ENCODE data around the gene HGFAC. TPM values are rescaled to one million over a fixed set of nuclear protein-coding genes. Genes with fewer than 3 reads are reported as not detected.

Gene HGFAC
- total RNA-seq, 2 donors from 2014 or later: 0.52 TPM; not detected in 1

DNA sequence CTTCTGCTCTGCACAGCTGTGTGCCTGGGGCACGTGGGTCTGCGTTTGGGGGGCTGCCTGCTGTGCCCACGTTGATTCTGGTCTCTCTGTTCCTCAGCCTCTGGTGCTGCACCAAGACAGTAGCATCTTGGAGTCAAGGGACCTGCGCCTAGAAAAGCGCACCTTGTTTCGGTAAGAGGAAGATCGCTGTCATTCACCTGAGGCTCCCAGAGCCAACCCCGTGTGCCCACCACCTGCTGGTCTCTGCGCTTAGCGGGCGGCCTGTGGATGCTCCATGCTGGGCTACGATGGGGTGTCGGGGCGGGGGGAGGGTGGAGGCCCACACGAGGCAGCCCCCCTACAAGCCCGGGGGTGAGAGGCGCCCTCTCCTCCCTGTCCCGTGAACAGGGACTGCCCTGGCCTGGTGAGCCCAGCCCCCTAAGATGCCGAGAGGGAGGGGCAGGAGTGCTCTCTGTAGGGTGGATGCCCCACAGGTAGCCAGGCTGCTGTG, 18.9 kb upstream of the HGFAC start:
- no peak overlapping the region for H3K27ac ChIP-seq
- TF ChIP-seq, protein P1, sequence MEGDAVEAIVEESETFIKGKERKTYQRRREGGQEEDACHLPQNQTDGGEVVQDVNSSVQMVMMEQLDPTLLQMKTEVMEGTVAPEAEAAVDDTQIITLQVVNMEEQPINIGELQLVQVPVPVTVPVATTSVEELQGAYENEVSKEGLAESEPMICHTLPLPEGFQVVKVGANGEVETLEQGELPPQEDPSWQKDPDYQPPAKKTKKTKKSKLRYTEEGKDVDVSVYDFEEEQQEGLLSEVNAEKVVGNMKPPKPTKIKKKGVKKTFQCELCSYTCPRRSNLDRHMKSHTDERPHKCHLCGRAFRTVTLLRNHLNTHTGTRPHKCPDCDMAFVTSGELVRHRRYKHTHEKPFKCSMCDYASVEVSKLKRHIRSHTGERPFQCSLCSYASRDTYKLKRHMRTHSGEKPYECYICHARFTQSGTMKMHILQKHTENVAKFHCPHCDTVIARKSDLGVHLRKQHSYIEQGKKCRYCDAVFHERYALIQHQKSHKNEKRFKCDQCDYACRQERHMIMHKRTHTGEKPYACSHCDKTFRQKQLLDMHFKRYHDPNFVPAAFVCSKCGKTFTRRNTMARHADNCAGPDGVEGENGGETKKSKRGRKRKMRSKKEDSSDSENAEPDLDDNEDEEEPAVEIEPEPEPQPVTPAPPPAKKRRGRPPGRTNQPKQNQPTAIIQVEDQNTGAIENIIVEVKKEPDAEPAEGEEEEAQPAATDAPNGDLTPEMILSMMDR (IDR thresholded peaks at IDR 0.05): no peak
- DNase-seq: no peak
- no peaks in the 10 kb centered on the region for H3K4me1 ChIP-seq
- no peak overlapping the region for H3K4me3 ChIP-seq
- H3K9ac ChIP-seq (ENCODE audit: low read depth in 2 of 2, low read length in 2 of 2): no peak overlapping the region
- H3K36me3 ChIP-seq: no peaks in the 10 kb centered on the region
- no peaks in the 10 kb centered on the region for H3K9me3 ChIP-seq
- no peaks in the 10 kb centered on the region for H3K27me3 ChIP-seq
- intact Hi-C loops (cut with DNase I): no loop called here

DNA sequence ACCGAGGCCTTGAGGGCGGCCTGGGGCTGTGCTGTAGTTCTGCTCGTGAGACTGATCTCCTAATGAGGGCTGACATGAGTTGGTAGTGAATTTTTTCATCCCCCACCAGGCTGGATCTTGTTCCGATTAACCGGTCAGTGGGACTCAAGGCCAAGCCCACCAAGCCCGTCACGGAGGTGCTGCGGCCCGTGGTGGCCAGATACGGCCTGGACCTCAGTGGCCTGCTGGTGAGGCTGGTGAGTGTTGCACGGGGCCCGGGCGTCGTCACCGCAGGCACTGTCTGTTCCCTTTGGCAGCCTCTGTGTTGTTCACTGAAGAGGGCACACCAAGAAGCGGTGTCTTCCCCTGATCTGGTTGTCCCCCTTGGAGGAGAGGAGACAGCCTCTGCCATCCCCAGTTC, 18.4 kb upstream of the HGFAC start:
- Histone ChIP-seq H3K27me3 (no peaks in the 10 kb centered on the region), H3K36me3 (no peaks in the 10 kb centered on the region), H3K27ac (no peak overlapping the region), H3K4me1 (no peaks in the 10 kb centered on the region), H3K9me3 (no peaks in the 10 kb centered on the region), H3K4me3 (no peak overlapping the region), H3K9ac (ENCODE audit: low read depth in 2 of 2, low read length in 2 of 2) (no peak overlapping the region)
- intact Hi-C loops (cut with DNase I): no loop called here
- TF ChIP-seq, protein P1 (IDR thresholded peaks at IDR 0.05): no peak
- DNase-seq: no peak

DNA sequence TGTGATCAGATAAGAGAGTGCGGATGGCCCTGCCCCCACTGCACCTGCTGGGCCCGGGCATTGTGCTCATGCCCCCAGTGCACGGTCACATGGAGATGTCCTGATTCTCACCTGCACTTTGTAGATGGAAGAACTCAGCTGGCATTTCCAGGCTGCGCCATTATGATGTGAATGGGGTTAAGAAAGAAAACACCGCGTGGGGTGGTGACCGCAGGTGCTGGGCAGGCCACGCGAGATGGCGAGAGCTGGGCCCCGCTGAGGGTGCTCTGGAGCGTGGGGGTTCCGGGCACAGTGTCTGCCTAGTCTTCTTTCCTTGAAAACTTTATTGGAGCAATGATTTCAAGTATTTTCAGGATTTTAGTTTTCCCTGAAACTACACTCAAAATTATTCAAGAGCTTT, 17.8 kb upstream of the HGFAC start:
- TF ChIP-seq, protein P1 (IDR thresholded peaks at IDR 0.05): no peak
- H3K9me3 ChIP-seq: no peaks in the 10 kb centered on the region
- DNase-seq: no peak
- no peaks in the 10 kb centered on the region for H3K36me3 ChIP-seq
- intact Hi-C loops (cut with DNase I): no loop called here
- H3K27ac ChIP-seq: no peak overlapping the region
- H3K27me3 ChIP-seq: no peaks in the 10 kb centered on the region
- no peak overlapping the region for H3K4me3 ChIP-seq
- H3K9ac ChIP-seq (ENCODE audit: low read depth in 2 of 2, low read length in 2 of 2): no peak overlapping the region
- H3K4me1 ChIP-seq: no peaks in the 10 kb centered on the region

DNA sequence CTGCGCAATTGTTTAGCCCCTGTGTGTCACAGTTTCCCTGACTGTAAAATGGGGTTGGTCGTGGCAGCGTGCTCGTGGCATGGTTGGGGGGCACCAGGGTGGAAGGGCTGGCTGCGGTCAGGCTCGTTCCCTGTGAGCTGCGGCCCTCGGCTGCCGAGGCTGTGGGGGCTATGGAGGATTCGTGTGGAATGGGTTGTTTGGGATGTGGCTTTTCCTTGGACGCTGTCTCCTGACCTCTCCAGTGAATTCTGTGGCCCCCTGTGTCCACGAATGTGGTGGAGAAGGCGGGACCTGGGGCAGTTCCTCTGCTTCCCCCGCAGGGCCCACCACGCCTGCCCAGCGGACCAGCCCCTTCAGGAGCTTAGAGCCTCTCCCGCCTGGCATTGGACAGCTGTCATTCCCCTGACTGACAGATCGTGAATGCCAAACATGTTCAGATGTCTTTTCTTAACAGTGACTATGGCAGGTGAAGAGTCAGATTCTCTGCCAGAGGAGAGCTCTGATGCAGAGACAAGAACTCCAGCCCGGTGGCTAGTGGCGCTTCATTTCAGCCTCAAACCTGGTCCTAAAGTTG, 17.2 kb upstream of the HGFAC start:
- no peak for DNase-seq
- no peak overlapping the region for H3K9ac ChIP-seq (ENCODE audit: low read depth in 2 of 2, low read length in 2 of 2)
- H3K27ac ChIP-seq: no peak overlapping the region
- no peaks in the 10 kb centered on the region for H3K27me3 ChIP-seq
- H3K4me1 ChIP-seq: no peaks in the 10 kb centered on the region
- H3K36me3 ChIP-seq: no peaks in the 10 kb centered on the region
- H3K4me3 ChIP-seq: no peak overlapping the region
- intact Hi-C loops (cut with DNase I): no loop called here
- H3K9me3 ChIP-seq: no peaks in the 10 kb centered on the region
- TF ChIP-seq, protein P1 (IDR thresholded peaks at IDR 0.05): no peak

DNA sequence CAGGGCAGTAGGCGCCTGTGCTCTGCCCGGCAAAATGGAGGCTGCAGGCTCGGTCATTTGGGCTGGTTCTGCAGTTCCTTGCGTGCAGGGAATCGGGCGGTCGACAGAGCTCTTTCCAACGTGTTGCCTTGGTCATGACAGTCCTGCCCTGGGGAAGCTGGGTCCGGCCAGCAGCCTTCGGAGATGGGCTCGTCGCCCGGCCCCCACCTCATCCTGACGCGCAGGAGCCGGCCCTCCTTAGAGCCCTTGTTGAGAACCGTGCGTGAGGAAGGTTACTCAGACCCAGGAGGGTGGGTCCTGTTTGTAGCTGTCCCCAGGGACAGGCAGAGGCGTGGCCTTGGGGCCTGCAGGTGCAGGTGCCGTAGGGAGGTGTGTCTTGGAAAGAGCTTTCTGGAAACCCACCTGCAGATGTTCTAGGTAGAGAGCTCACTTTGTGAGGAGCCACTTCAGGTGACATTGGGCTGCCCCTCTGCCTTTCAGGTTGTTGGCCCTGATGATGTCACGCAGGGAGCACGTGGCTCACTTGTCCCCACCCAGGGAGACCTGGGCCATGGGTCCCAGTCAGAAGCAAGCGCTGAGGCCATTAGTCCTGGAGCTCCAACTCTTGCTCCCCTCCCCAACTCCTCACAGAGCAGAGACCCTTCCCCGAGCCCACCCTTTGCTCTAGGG, 15.2 kb upstream of the HGFAC start:
- Histone ChIP-seq H3K36me3 (no peaks in the 10 kb centered on the region), H3K4me1 (no peaks in the 10 kb centered on the region), H3K27ac (no peak overlapping the region), H3K9me3 (no peaks in the 10 kb centered on the region), H3K9ac (ENCODE audit: low read depth in 2 of 2, low read length in 2 of 2) (no peak overlapping the region), H3K4me3 (no peak overlapping the region), H3K27me3 (no peaks in the 10 kb centered on the region)
- TF ChIP-seq, protein P1 (IDR thresholded peaks at IDR 0.05): no peak
- no peak for DNase-seq
- intact Hi-C loops (cut with DNase I): no loop called here
